Activated T-cell treated with anti-CD3 and anti-CD28 coated beads for 48 hours (primary cell): ENCODE data around the gene ENHO.

ENCODE experiments used
- DNase-seq: peaks from one replicate; pipeline ENCODE4 v3.0.0-alpha.2; 2020; ENCODE audit warnings: low read depth

The ENHO gene

DNA sequence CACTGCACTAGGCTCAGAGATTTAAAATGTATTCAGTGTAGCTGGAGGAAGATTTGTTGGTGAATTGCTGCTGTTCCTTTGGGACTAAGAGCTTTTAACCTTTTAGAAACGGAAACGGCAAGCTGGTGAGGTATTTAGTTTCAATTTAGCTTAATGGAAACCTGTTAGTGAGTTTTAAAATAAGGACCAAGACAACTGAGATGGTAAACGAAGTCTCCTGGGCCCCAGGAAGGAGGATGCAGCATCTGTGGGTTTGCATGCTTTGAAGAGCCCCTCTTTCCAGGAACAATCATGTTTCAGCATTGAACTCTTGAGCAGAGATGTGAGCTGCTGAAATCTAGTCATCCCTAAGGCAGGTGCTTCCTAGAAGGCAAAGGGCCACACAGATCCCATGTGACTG lies 47.7 kb downstream of the ENHO start:
- DNase-seq, result no peak
